Activated CD4-positive, alpha-beta T cell treated with anti-CD3 and anti-CD28 coated beads, Interleukin-2, Interleukin-6, amounts not matched to agents 100 ng/mL and 50 ng/mL, durations not matched to agents 16 hours and 8 hours (primary cell): Measurements from ENCODE around the gene PSMD14.

Experiments used
- DNase-seq: peaks from one replicate; pipeline ENCODE4 v3.0.0-alpha.2; 2020

PSMD14 gene

DNA sequence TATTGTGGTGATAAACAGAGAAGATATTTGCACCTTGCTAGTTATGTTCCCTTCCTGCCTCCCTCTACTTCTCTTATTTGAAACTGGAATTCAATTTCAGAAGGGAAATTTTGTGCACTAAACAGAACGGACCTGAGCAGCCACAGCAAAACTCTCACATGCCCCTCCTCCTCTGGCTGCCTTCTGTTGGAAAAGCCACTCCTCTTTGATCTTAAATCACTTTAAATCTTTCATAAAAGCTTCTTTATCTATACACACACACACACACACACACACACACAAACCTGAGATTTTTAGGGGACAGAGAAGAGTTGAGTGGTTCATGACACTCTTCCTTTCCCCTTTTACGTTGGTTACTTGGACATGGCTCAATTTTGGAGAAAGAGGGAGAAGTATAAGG is 113.5 kb downstream of the PSMD14 start:
- no peak for DNase-seq

- no peak for DNase-seq
Observed at GRCh38 chr2:161422816-161423403, 114.7 kb downstream of the PSMD14 start.

- no peak for DNase-seq
Observed at GRCh38 chr2:161423421-161424393, 115.5 kb downstream of the PSMD14 start.

DNA sequence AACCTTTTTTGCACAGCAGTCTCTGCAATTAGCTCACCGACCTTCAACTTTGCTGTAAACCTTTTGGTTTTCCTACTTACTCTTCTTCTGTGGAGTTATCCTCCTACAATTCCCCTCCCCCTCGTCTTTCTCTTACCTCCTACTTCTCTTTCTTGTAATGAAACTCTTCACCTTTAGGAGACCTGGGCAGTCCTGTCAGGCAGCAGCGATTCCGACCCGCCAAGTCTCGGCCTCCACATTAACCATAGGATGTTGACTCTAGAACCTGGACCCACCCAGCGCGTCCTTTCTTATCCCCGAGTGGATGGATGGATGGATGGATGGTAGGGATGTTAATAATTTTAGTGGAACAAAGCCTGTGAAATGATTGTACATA is 116.2 kb downstream of the PSMD14 start:
- DNase-seq = no peak

DNA sequence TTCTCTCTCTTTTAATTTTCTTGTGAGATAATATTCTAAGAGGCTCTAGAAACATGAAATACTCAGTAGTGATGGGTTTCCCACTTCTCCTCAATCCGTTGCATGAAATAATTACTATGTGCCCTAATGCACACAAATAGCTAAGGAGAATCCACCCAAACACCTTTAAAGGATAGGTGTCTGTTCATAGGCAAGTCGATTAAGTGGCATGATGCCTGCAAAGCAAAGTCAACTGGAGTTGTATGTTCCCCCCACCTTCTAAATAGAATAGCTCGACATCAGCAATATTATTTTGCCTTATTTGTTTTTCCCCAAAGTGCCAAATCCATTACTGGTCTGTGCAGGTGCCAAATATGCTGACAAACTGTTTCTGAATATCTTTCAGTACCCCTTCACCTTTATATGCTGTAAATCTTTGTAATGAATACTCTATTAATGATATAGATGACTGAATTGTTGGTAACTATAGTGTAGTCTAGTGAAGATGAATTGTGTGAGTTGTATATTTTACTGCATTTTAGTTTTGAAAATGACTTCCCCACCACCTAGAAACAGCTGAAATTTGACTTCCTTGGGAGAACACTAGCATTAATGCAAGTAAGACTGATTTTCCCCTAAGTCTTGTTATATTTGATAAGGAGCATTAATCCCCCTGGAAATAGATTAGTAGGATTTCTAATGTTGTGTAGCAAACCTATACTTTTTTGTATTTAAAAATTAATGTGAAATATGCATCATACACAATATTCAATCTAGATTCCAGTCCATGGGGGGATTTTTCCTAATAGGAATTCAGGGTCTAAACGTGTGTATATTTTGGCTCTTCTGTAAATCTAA is 116.9 kb downstream of the PSMD14 start:
- no peak for DNase-seq

- no peak for DNase-seq
Observed at GRCh38 chr2:161425728-161426454, 117.7 kb downstream of the PSMD14 start.

- DNase-seq = no peak
Observed at GRCh38 chr2:161426455-161426921, 118.3 kb downstream of the PSMD14 start.

DNA sequence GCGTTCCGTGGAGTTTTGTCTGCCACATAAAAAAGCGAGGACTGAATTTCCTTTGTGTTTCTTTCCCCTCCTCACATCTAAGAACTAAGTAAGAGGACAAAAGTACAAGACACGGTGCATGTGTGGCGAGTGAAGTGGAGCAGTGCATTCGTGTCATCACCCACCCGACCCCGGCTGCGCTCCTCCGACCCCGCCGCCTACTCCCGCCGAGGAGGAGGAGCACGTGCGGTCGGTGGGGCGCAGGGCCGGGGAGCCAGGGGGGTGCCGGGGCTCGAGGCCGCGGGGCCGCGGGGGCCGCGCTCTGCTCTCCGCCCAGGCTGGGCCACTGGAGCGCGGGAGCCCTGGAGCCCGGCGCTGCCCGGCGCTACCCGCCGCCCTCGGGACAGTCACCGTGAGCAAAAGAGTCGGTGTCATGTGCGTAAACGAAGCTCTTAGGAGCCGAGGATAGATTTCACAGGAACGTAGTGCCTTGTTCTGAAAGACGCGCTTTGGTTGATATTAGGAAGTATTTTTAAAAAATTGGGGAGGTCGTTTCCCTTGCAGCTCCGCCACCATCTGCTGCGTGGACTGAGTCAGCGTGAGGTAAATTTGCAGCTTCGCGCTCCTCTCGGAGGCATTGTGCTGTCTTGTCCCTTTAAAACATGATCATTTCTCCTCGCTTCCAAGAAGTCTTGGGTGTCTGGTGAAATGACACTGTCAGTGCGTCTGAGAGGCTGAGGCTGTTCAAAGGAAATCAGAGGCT is 118.9 kb downstream of the PSMD14 start:
- DNase-seq = no peak

GRCh38 chr2:161427664-161428587 is 119.7 kb downstream of the PSMD14 start:
- DNase-seq = no peak

DNA sequence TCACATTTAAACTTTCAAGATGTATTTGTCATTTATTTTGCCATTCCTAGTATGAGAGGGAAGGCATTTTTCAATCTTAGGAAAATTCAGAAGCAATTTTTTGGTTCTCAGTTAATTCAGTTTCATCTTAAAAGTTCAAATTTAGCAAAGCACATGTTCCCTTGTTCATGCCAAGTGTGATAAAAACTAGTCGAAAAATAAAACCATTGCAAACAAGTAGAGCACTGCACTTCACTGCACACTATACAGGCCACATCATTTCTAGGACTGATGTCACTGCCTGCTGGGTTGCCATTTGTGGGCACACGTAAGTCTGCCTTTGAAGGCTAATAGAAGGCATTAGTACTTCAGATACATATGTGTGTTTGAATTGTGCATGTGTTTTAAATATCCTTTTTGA is 122.2 kb downstream of the PSMD14 start:
- no peak for DNase-seq

GRCh38 chr2:161432107-161432506 is 123.9 kb downstream of the PSMD14 start:
- no peak for DNase-seq

GRCh38 chr2:161434118-161434517 is 125.9 kb downstream of the PSMD14 start:
- no peak for DNase-seq

GRCh38 chr2:161436411-161436810 is 128.2 kb downstream of the PSMD14 start:
- DNase-seq = no peak

GRCh38 chr2:161438598-161438997 is 130.4 kb downstream of the PSMD14 start:
- DNase-seq = no peak

- DNase-seq = no peak
Observed at GRCh38 chr2:161445097-161445496, 136.9 kb downstream of the PSMD14 start.

GRCh38 chr2:161448431-161448830 is 140.2 kb downstream of the PSMD14 start:
- no peak for DNase-seq
